ENCODE data around the gene AARS2. TPM values are rescaled to one million over a fixed set of nuclear protein-coding genes. Genes with fewer than 3 reads are reported as not detected.

Gene AARS2
- total and polyA plus RNA-seq, 2 of the 8 experiments (the other 6 are each of a cell fraction or from before 2014, with no cell fraction given): 8.6 to 20.4 TPM

GRCh38 chr6:44339301-44339700 lies 26.2 kb upstream of the AARS2 start:
- TF ChIP-seq CREB1 (IDR thresholded peaks at IDR 0.05): no peak
- TF ChIP-seq SIX5 (IDR thresholded peaks at IDR 0.05; ENCODE audit: low read depth, low read length): no peak
- TF ChIP-seq RNF2 (IDR thresholded peaks at IDR 0.05; ENCODE audit: borderline replicate concordance, low read depth, low read length, missing control alignments, poor library complexity, severe bottlenecking): no peak
- TF ChIP-seq KDM1A (IDR thresholded peaks at IDR 0.05; ENCODE audit: borderline replicate concordance, low read length): no peak
- TF ChIP-seq TEAD4 (IDR thresholded peaks at IDR 0.05; ENCODE audit: low read depth, low read length): no peak
- TF ChIP-seq SIRT6 (IDR thresholded peaks at IDR 0.05; ENCODE audit: low read length): no peak
- 91% methylated on average over 5 of the region's 5 CpGs; no CpG with 5 or more reads in 1 of the 2 experiments for WGBS, 2 experiments (ENCODE audit: extremely low coverage in 1 of 2, insufficient coverage in 1 of 2, insufficient read length in 1 of 2, insufficient replicate concordance in 2 of 2, low coverage in 1 of 2, low lambda C conversion rate in 2 of 2, missing lambda C conversion rate in 1 of 2)
- Histone ChIP-seq H3K4me1 (replicated peaks in 1 of 4; ENCODE audit: control insufficient read depth in 3 of 4, insufficient read depth in 4 of 4, low read length in 3 of 4) (peaks cover 0 to 5% (median under 1%) of the 10 kb centered on the region in 4 experiments; a peak in 3 of 7 replicates), H3K18ac (ENCODE audit: extremely low read depth, low read length) (no peak overlapping the region), H3K36me3 (ENCODE audit: control insufficient read depth in 2 of 4, insufficient read depth in 4 of 4, low read length in 3 of 4) (no peaks in the 10 kb centered on the region), H3K4me3 (ENCODE audit: extremely low read depth in 1 of 4, insufficient read depth in 2 of 4, low read depth in 3 of 4, low read length in 4 of 4) (no peak overlapping the region), H2BK5ac (ENCODE audit: low read depth, low read length) (no peak overlapping the region), H3K4ac (replicated peaks; ENCODE audit: insufficient read length, low read depth, low read length) (no peak overlapping the region), H2BK120ac (replicated peaks; ENCODE audit: low read depth, low read length) (no peak overlapping the region), H3K56ac (replicated peaks; ENCODE audit: insufficient read length, low read depth, low read length) (no peak overlapping the region), H2AFZ (ENCODE audit: low read length) (no peak overlapping the region), H3K27ac (ENCODE audit: low read depth, low read length) (no peak overlapping the region), H3K27me3 (replicated peaks in 1 of 4; ENCODE audit: control insufficient read depth in 3 of 4, extremely low read depth in 1 of 4, insufficient read depth in 3 of 4, low read length in 3 of 4) (peaks cover 3 to 7% (median 6%) of the 10 kb centered on the region in 4 experiments; a peak in 5 of 7 replicates), H4K91ac (replicated peaks; ENCODE audit: insufficient read length, low read length) (no peak overlapping the region), H3K9ac (replicated peaks in 1 of 4; ENCODE audit: extremely low read depth in 1 of 4, low read depth in 3 of 4, low read length in 3 of 4) (no peak overlapping the region), H2AK5ac (ENCODE audit: low read depth, low read length) (no peak overlapping the region), H3K14ac (ENCODE audit: insufficient read length) (no peak overlapping the region), H2BK15ac (ENCODE audit: low read length) (no peak overlapping the region), H3K9me3 (ENCODE audit: insufficient read depth in 2 of 2, low read depth in 1 of 2, low read length in 1 of 2) (no peaks in the 10 kb centered on the region), H3K23ac (ENCODE audit: insufficient read length) (no peak overlapping the region), H4K20me1 (replicated peaks in 1 of 2; ENCODE audit: control insufficient read depth in 1 of 2, insufficient read depth in 2 of 2, low read length in 2 of 2) (no peaks in the 10 kb centered on the region), H4K5ac (ENCODE audit: insufficient read length, low read depth, low read length) (no peak overlapping the region), H2BK12ac (ENCODE audit: low read depth, low read length) (no peak overlapping the region), H3K23me2 (ENCODE audit: low read depth, low read length) (no peaks in the 10 kb centered on the region; the same call in 1 of the 2 replicates), H3K79me1 (ENCODE audit: low read depth, low read length) (no peaks in the 10 kb centered on the region), H2BK20ac (ENCODE audit: low read length) (no peak overlapping the region), H3K4me2 (ENCODE audit: insufficient read depth in 1 of 2, low read depth in 2 of 2, low read length in 2 of 2) (no peak overlapping the region), H4K8ac (ENCODE audit: extremely low read depth, insufficient read depth, low read length) (no peak overlapping the region; the same call in 1 of the 2 replicates), H3K79me2 (ENCODE audit: control insufficient read depth in 1 of 2, insufficient read depth in 2 of 2, low read length in 2 of 2) (no peaks in the 10 kb centered on the region)
- ChIA-PET POLR2A (ENCODE audit: partially characterized antibody) (interaction anchor here (0.9 to 8.4 kb wide), 7 partner anchors 33 to 92 kb away, joined by 3 to 41 read pairs (median 6); partner anchors contain the start of genes HSP90AB1 and SLC35B2), CTCF (ENCODE audit: partially characterized antibody) (interaction anchor here (0.6 to 10.2 kb wide), 27 partner anchors 8 to 1387 kb away, joined by 3 to 153 read pairs (median 6); partner anchors contain the start of genes AARS2, SLC35B2 and TMEM151B)
- DNase-seq (ENCODE audit: low read depth in 1 of 2, low spot score in 2 of 2) (no peak), FAIRE-seq (no peak)
